HepG2 (cell line): ENCODE results near the gene RAC3. TPM values are rescaled to one million over a fixed set of nuclear protein-coding genes. Genes with fewer than 3 reads are reported as not detected.

Experiments
- ATAC-seq: fragments of 200-7000 bp; cut with Tn5 transposase; 3 replicates; pipeline ENCODE4 v1.9.1; 2020; ENCODE audit warnings: mild to moderate bottlenecking, moderate library complexity
- BruUV-seq: library from RNA; stranded (reverse); fragments of 400-500 nt; replicated peaks from 2 replicates; lab custom pipeline; 2021; lab: Mats Ljungman, UMichigan
- CTCF ChIA-PET: fragments of 300-600 bp; formaldehyde crosslinking; extraction: SDS; loops from one replicate; lab custom pipeline; 2021; ENCODE audit warnings: low total read pairs, inconsistent platforms, low intra/inter-chr PET ratio; lab: Yijun Ruan, JAX
- POLR2A ChIA-PET: fragments of 350-600 bp; sonication (Branson Sonifier 250); formaldehyde crosslinking; loops from one replicate; lab custom pipeline; 2020; ENCODE audit warnings: antibody characterized with exemption, inconsistent platforms; lab: Yijun Ruan, JAX
- DNase-seq: peaks from one replicate; pipeline ENCODE4 v3.0.0-alpha.2; 2015; ENCODE audit warnings: low spot score
- FAIRE-seq: peaks from 3 replicates; lab custom pipeline; 2011; peaks lifted over from hg19 to GRCh38; lab: Jason Lieb, UNC
- H2AFZ ChIP-seq: one replicate; pipeline ENCODE4 v1.6.1; 2011; ENCODE audit warnings: low read length, inconsistent platforms
- H3K27ac ChIP-seq: fragments of 300-600 bp; 3 replicates; pipeline ENCODE4 v1.8.0; 2011; ENCODE audit warnings: mixed run types, mild to moderate bottlenecking, mixed read lengths, low read length, inconsistent platforms; ENCODE audit not compliant: insufficient read depth; ENCODE audit errors: extremely low read length
- H3K27me3 ChIP-seq, 2 experiments: fragments of 200-600 bp in 1 of 2; 2 replicates in 1 of 2; 3 replicates in 1 of 2; pipeline versions ENCODE4 v1.6.0 to v1.8.0; 2011; ENCODE audit warnings: low read length in 2 of 2, mild to moderate bottlenecking in 2 of 2, moderate library complexity in 2 of 2, inconsistent platforms in 1 of 2; ENCODE audit not compliant: insufficient read depth in 2 of 2, control insufficient read depth in 1 of 2
- H3K36me3 ChIP-seq, 2 experiments: fragments of 200-600 bp in 1 of 2; replicated peaks in 1 of 2; 2 replicates in 1 of 2; 3 replicates in 1 of 2; pipeline versions ENCODE4 v1.5.1 to v1.8.0; 2011; ENCODE audit warnings: low read length in 2 of 2, inconsistent platforms in 1 of 2; ENCODE audit not compliant: insufficient read depth in 2 of 2, control insufficient read depth in 1 of 2
- H3K4me1 ChIP-seq: 2 replicates; pipeline ENCODE4 v1.5.1; 2012; ENCODE audit warnings: low read length, inconsistent platforms; ENCODE audit not compliant: insufficient read depth
- H3K4me2 ChIP-seq: 2 replicates; pipeline ENCODE4 v1.6.0; 2011; ENCODE audit warnings: low read depth, low read length, inconsistent platforms
- H3K4me3 ChIP-seq, 3 experiments: fragments of 200-600 bp in 1 of 3; sonication (generic), shearing (Covaris generic) in 1 of 3; replicated peaks in 1 of 3; 2 replicates each; pipeline ENCODE4 v1.5.1; 2011 to 2016; ENCODE audit warnings: low read length in 3 of 3, inconsistent platforms in 2 of 3, low read depth in 2 of 3, mild to moderate bottlenecking in 2 of 3, control low read depth in 1 of 3, mixed read lengths in 1 of 3; ENCODE audit not compliant: insufficient read depth in 1 of 3
- H3K79me2 ChIP-seq: one replicate; pipeline ENCODE4 v1.6.1; 2011; ENCODE audit warnings: low read length, inconsistent platforms; ENCODE audit not compliant: insufficient read depth
- H3K9ac ChIP-seq: 2 replicates; pipeline ENCODE4 v1.6.0; 2011; ENCODE audit warnings: mild to moderate bottlenecking, low read depth, low read length, inconsistent platforms; ENCODE audit not compliant: insufficient read depth
- H3K9me3 ChIP-seq: 2 replicates; pipeline ENCODE4 v1.5.1; 2012; ENCODE audit warnings: mild to moderate bottlenecking, low read length
- H4K20me1 ChIP-seq: 2 replicates; pipeline ENCODE4 v1.6.0; 2011; ENCODE audit warnings: inconsistent platforms, mild to moderate bottlenecking, low read length, moderate library complexity; ENCODE audit not compliant: insufficient read depth
- ATF3 ChIP-seq: sonication (generic); formaldehyde crosslinking; IDR thresholded peaks from 2 replicates; pipeline ENCODE4 v1.4.0; 2020; ENCODE audit warnings: missing genetic modification reagents
- CREB3 ChIP-seq: sonication (generic); formaldehyde crosslinking; IDR thresholded peaks from 2 replicates; pipeline ENCODE4 v1.5.0; 2020; ENCODE audit warnings: missing genetic modification reagents
- GABPA ChIP-seq, 2 experiments: IDR thresholded peaks; 2 replicates each; pipeline ENCODE4 v1.6.1; 2011 to 2016; ENCODE audit warnings: low read depth in 2 of 2, low read length in 1 of 2, missing biosample characterization in 1 of 2, missing genetic modification characterization in 1 of 2
- IKZF1 ChIP-seq: fragments of 450-650 bp; IDR thresholded peaks from 2 replicates; pipeline ENCODE4 v1.7.1; 2016
- RXRB ChIP-seq: IDR thresholded peaks from 2 replicates; pipeline ENCODE4 v1.6.1; 2016; ENCODE audit warnings: borderline replicate concordance, missing genetic modification reagents, missing compliant biosample characterization
- TBX2 ChIP-seq: sonication (generic); formaldehyde crosslinking; IDR thresholded peaks from 2 replicates; pipeline ENCODE4 v1.5.0; 2020; ENCODE audit warnings: missing genetic modification reagents, mild to moderate bottlenecking, borderline replicate concordance
- THYN1 ChIP-seq: sonication (generic); formaldehyde crosslinking; IDR thresholded peaks from 2 replicates; pipeline ENCODE4 v1.8.1; 2023; ENCODE audit warnings: low read depth, mild to moderate bottlenecking, moderate library complexity, missing genetic modification reagents, borderline replicate concordance
- ZFY ChIP-seq: sonication (generic); formaldehyde crosslinking; IDR thresholded peaks from 2 replicates; pipeline ENCODE4 v1.4.0; 2020; ENCODE audit warnings: missing genetic modification reagents
- ZIK1 ChIP-seq: sonication (generic); formaldehyde crosslinking; IDR thresholded peaks from 2 replicates; pipeline ENCODE4 v1.5.0; 2020; ENCODE audit warnings: mild to moderate bottlenecking, low read depth, missing genetic modification reagents, borderline replicate concordance
- ZNF124 ChIP-seq: sonication (generic); formaldehyde crosslinking; IDR thresholded peaks from 2 replicates; pipeline ENCODE4 v1.4.0; 2020; ENCODE audit warnings: missing genetic modification reagents
- ZNF225 ChIP-seq: sonication (generic); formaldehyde crosslinking; IDR thresholded peaks from 2 replicates; pipeline ENCODE4 v1.4.0; 2020; ENCODE audit warnings: mild to moderate bottlenecking, missing genetic modification reagents
- ZNF496 ChIP-seq: sonication (generic); formaldehyde crosslinking; IDR thresholded peaks from 2 replicates; pipeline ENCODE4 v1.8.1; 2023; ENCODE audit warnings: mild to moderate bottlenecking, moderate library complexity, missing genetic modification reagents; ENCODE audit not compliant: insufficient replicate concordance
- ZNF557 ChIP-seq: sonication (generic); formaldehyde crosslinking; IDR thresholded peaks from 2 replicates; pipeline ENCODE4 v1.4.0; 2020; ENCODE audit warnings: missing genetic modification reagents
- ZNF768 ChIP-seq: sonication (generic); formaldehyde crosslinking; IDR thresholded peaks from 2 replicates; pipeline ENCODE4 v1.4.0; 2020; ENCODE audit warnings: missing genetic modification reagents
- ZSCAN21 ChIP-seq: sonication (generic); formaldehyde crosslinking; IDR thresholded peaks from 2 replicates; pipeline ENCODE4 v1.8.0; 2022; ENCODE audit warnings: mild to moderate bottlenecking, missing genetic modification reagents, moderate library complexity, borderline replicate concordance
- ZSCAN30 ChIP-seq: sonication (generic); formaldehyde crosslinking; IDR thresholded peaks from 2 replicates; pipeline ENCODE4 v1.5.0; 2020; ENCODE audit warnings: mild to moderate bottlenecking, missing genetic modification reagents
- WGBS: methylation state at CpG from one replicate; pipeline ENCODE4 v1.1.6; 2017; ENCODE audit warnings: low lambda C conversion rate; 5-methylcytosine and 5-hydroxymethylcytosine counted together
- in situ Hi-C: cut with HindIII; loops from 2 replicates; pipeline ENCODE4 v1.10.0; 2017; ENCODE audit warnings: low pct_unique_long_range_greater_than_20kb; ENCODE audit not compliant: extremely low pct_ligation_motif_present
- intact Hi-C: fragments of 100-400 bp; cut with micrococcal nuclease; formaldehyde crosslinking; loops from one replicate; pipeline ENCODE4 v1.10.0; 2022; ENCODE audit not compliant: unreplicated experiment
- polyA plus RNA-seq, 8 experiments: library from polyadenylated mRNA; depleted of rRNA in 3 of 8; stranded (reverse) in 7 of 8; unstranded in 1 of 8; fragments of >200 nt; fragmentation: Illumina TruSeq in 4 of 8; extraction: Trizol in 4 of 8; gene quantifications; 2 replicates each; pipeline versions ENCODE4 v1.2.1 to v1.2.3, GENCODE V29; 2011 to 2016; ENCODE audit warnings: low read depth in 4 of 8, missing spikeins in 1 of 8, mixed read lengths in 1 of 8; ENCODE audit not compliant: insufficient read depth in 1 of 8
- total RNA-seq, 5 experiments: library from RNA; depleted of rRNA; stranded (reverse); fragments of >200 nt; fragmentation: Illumina TruSeq; extraction: Trizol; gene quantifications; 2 replicates each; pipeline ENCODE4 v1.2.3, GENCODE V29; 2016; ENCODE audit warnings: low read depth in 1 of 5
- TF ChIP-seq, protein P1 (sequence below): sonication (generic); IDR thresholded peaks from 2 replicates; pipeline ENCODE4 v1.6.1; 2016; ENCODE audit warnings: low read depth, borderline replicate concordance
- TF ChIP-seq, protein P2 (sequence below): sonication (generic); formaldehyde crosslinking; IDR thresholded peaks from 2 replicates; pipeline ENCODE4 v1.5.0; 2020; ENCODE audit warnings: mild to moderate bottlenecking, missing genetic modification reagents, borderline replicate concordance

RAC3 gene
- total and polyA plus RNA-seq, 2 of the 13 experiments (the other 11 are each of a cell fraction or from before 2014, with no cell fraction given), result 10.5 to 21.3 TPM

DNA sequence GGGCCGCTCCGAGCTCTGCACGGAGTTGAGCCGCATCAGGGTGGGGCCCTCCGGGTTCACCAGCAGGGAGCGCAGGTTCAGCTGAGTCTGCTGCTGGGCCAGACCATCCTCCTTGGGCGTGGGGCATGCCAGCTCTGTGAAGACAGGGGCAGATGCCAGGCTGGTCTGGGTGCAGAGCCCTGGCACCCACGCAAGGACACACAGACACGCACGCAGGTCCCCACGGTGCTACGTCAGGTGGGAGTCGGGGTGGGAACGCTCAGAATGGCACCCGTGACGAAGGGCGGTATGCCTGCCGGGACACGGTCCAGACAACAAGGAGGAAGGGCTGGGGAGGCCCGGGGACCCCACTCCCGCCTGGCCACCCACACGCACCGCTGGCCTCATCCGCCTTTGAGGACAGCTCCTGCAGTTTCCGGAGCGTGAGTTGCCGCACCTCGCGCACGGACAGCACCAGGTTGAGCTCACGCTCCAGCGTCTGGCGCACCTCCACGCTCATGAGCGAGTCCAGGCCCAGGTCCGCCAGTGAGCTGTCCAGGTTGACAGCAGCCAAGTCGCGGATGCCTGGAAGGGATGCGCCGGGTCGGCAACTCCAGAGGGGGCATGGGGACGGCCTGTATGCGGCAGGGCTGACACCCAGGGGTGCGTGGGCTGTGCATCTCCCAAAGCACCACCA is 49.4 kb downstream of the RAC3 start:
- no peak for DNase-seq
- Histone ChIP-seq H3K27ac (no peak overlapping the region), H3K4me2 (no peak overlapping the region), H2AFZ (no peak overlapping the region), H3K9ac (no peak overlapping the region), H3K9me3 (no peaks in the 10 kb centered on the region), H4K20me1 (peaks cover 50% of the 10 kb centered on the region), H3K27me3 (no peaks in the 10 kb centered on the region), H3K4me1 (peaks cover 4% of the 10 kb centered on the region; the same call in 1 of the 2 replicates), H3K36me3 (peaks cover 61 to 74% of the 10 kb centered on the region in 2 experiments), H3K79me2 (no peaks in the 10 kb centered on the region), H3K4me3 (no peak overlapping the region)
- ChIA-PET POLR2A (interaction anchor here (1.2 kb wide), 1 partner anchor 17 kb away, joined by 3 read pairs; no protein-coding TSS in a partner anchor), CTCF (no interaction called here)
- intact Hi-C loops (no loop called here), in situ Hi-C loops (no loop called here)
- BruUV-seq, result no TSS peak
- 97% methylated on average over 35 of the region's 44 CpGs for WGBS
- ATAC-seq, result no peak
- no peak for FAIRE-seq
- TF ChIP-seq ZSCAN21 (CRISPR knock-in tag) (0 out of 2 replicates have a peak, but pooled peaks have one; percentile 23), TBX2 (CRISPR knock-in tag) (no peak), ZNF768 (CRISPR knock-in tag) (0 out of 2 replicates have a peak, but pooled peaks have one; percentile 7), ZSCAN30 (CRISPR knock-in tag) (no peak), GABPA (IDR thresholded peaks at IDR 0.05; ENCODE audit: low read depth, low read length) (no peak), GABPA (CRISPR knock-in tag; IDR thresholded peaks at IDR 0.05; ENCODE audit: low read depth) (no peak), ZNF496 (no peak), ZNF124 (CRISPR knock-in tag) (no peak), ZNF225 (CRISPR knock-in tag) (no peak), RXRB (no peak), IKZF1 (no peak), CREB3 (CRISPR knock-in tag) (no peak), THYN1 (CRISPR knock-in tag) (no peak), ATF3 (CRISPR knock-in tag) (no peak), ZNF557 (CRISPR knock-in tag) (no peak), ZIK1 (CRISPR knock-in tag) (no peak), ZFY (CRISPR knock-in tag) (no peak)
- TF ChIP-seq, protein P1, sequence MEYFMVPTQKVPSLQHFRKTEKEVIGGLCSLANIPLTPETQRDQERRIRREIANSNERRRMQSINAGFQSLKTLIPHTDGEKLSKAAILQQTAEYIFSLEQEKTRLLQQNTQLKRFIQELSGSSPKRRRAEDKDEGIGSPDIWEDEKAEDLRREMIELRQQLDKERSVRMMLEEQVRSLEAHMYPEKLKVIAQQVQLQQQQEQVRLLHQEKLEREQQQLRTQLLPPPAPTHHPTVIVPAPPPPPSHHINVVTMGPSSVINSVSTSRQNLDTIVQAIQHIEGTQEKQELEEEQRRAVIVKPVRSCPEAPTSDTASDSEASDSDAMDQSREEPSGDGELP, result no peak
- TF ChIP-seq, protein P2, sequence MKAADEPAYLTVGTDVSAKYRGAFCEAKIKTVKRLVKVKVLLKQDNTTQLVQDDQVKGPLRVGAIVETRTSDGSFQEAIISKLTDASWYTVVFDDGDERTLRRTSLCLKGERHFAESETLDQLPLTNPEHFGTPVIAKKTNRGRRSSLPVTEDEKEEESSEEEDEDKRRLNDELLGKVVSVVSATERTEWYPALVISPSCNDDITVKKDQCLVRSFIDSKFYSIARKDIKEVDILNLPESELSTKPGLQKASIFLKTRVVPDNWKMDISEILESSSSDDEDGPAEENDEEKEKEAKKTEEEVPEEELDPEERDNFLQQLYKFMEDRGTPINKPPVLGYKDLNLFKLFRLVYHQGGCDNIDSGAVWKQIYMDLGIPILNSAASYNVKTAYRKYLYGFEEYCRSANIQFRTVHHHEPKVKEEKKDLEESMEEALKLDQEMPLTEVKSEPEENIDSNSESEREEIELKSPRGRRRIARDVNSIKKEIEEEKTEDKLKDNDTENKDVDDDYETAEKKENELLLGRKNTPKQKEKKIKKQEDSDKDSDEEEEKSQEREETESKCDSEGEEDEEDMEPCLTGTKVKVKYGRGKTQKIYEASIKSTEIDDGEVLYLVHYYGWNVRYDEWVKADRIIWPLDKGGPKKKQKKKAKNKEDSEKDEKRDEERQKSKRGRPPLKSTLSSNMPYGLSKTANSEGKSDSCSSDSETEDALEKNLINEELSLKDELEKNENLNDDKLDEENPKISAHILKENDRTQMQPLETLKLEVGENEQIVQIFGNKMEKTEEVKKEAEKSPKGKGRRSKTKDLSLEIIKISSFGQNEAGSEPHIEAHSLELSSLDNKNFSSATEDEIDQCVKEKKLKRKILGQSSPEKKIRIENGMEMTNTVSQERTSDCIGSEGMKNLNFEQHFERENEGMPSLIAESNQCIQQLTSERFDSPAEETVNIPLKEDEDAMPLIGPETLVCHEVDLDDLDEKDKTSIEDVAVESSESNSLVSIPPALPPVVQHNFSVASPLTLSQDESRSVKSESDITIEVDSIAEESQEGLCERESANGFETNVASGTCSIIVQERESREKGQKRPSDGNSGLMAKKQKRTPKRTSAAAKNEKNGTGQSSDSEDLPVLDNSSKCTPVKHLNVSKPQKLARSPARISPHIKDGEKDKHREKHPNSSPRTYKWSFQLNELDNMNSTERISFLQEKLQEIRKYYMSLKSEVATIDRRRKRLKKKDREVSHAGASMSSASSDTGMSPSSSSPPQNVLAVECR (CRISPR knock-in tag), result no peak
